ENCODE measurements around the gene TMEM91.
"Not testable (repeated sequence)": the region's sequence is repeated elsewhere in the genome, so short reads cannot be mapped to it uniquely, and the experiment has no call there.

The TMEM91 gene

GRCh38 chr19:41398598-41398997 is 22.3 kb downstream of the TMEM91 start:
- peaks cover 5% of the 10 kb centered on the region for H3K4me1 ChIP-seq (ENCODE audit: control insufficient read depth, insufficient read depth, low read length, poor library complexity, severe bottlenecking)
- no peaks in the 10 kb centered on the region for H3K9me3 ChIP-seq (ENCODE audit: control insufficient read depth, low read length)
- H3K27ac ChIP-seq (ENCODE audit: insufficient read depth, low read length, poor library complexity, severe bottlenecking) = no peak overlapping the region
- peaks cover 3% of the 10 kb centered on the region for H3K36me3 ChIP-seq (ENCODE audit: control insufficient read depth, insufficient read depth, low read length)
- H3K27me3 ChIP-seq (replicated peaks; ENCODE audit: control insufficient read depth, insufficient read depth, low read length, poor library complexity, severe bottlenecking) = no peaks in the 10 kb centered on the region
- peak overlapping the region; percentile 99 for H3K4me3 ChIP-seq (ENCODE audit: insufficient read depth, low read depth, low read length, poor library complexity, severe bottlenecking)
- DNase-seq = no peak

- no peak for DNase-seq
- H3K4me3 ChIP-seq (ENCODE audit: insufficient read depth, low read depth, low read length, poor library complexity, severe bottlenecking) = no peak overlapping the region
- no peak overlapping the region for H3K27ac ChIP-seq (ENCODE audit: insufficient read depth, low read length, poor library complexity, severe bottlenecking)
- peaks cover 5% of the 10 kb centered on the region for H3K4me1 ChIP-seq (ENCODE audit: control insufficient read depth, insufficient read depth, low read length, poor library complexity, severe bottlenecking)
- no peaks in the 10 kb centered on the region for H3K9me3 ChIP-seq (ENCODE audit: control insufficient read depth, low read length)
- peaks cover 3% of the 10 kb centered on the region for H3K36me3 ChIP-seq (ENCODE audit: control insufficient read depth, insufficient read depth, low read length)
- H3K27me3 ChIP-seq (replicated peaks; ENCODE audit: control insufficient read depth, insufficient read depth, low read length, poor library complexity, severe bottlenecking) = no peaks in the 10 kb centered on the region
Measured at GRCh38 chr19:41399091-41399490, 22.8 kb downstream of the TMEM91 start.

GRCh38 chr19:41399525-41399924 is 23.2 kb downstream of the TMEM91 start:
- H3K4me3 ChIP-seq (ENCODE audit: insufficient read depth, low read depth, low read length, poor library complexity, severe bottlenecking) = no peak overlapping the region
- H3K27ac ChIP-seq (ENCODE audit: insufficient read depth, low read length, poor library complexity, severe bottlenecking) = no peak overlapping the region
- DNase-seq = no peak
- peaks cover 5% of the 10 kb centered on the region for H3K4me1 ChIP-seq (ENCODE audit: control insufficient read depth, insufficient read depth, low read length, poor library complexity, severe bottlenecking)
- no peaks in the 10 kb centered on the region for H3K27me3 ChIP-seq (replicated peaks; ENCODE audit: control insufficient read depth, insufficient read depth, low read length, poor library complexity, severe bottlenecking)
- no peaks in the 10 kb centered on the region for H3K9me3 ChIP-seq (ENCODE audit: control insufficient read depth, low read length)
- H3K36me3 ChIP-seq (ENCODE audit: control insufficient read depth, insufficient read depth, low read length) = peaks cover 3% of the 10 kb centered on the region

GRCh38 chr19:41401483-41401882 is 25.1 kb downstream of the TMEM91 start:
- H3K36me3 ChIP-seq (ENCODE audit: control insufficient read depth, insufficient read depth, low read length) = peaks cover 3% of the 10 kb centered on the region
- H3K27me3 ChIP-seq (replicated peaks; ENCODE audit: control insufficient read depth, insufficient read depth, low read length, poor library complexity, severe bottlenecking) = no peaks in the 10 kb centered on the region
- H3K4me3 ChIP-seq (ENCODE audit: insufficient read depth, low read depth, low read length, poor library complexity, severe bottlenecking) = no peak overlapping the region
- DNase-seq = no peak
- H3K9me3 ChIP-seq (ENCODE audit: control insufficient read depth, low read length) = no peaks in the 10 kb centered on the region
- H3K4me1 ChIP-seq (ENCODE audit: control insufficient read depth, insufficient read depth, low read length, poor library complexity, severe bottlenecking) = peaks cover 1% of the 10 kb centered on the region
- H3K27ac ChIP-seq (ENCODE audit: insufficient read depth, low read length, poor library complexity, severe bottlenecking) = no peak overlapping the region

- no peaks in the 10 kb centered on the region for H3K27me3 ChIP-seq (replicated peaks; ENCODE audit: control insufficient read depth, insufficient read depth, low read length, poor library complexity, severe bottlenecking)
- peaks cover 3% of the 10 kb centered on the region for H3K36me3 ChIP-seq (ENCODE audit: control insufficient read depth, insufficient read depth, low read length)
- H3K4me3 ChIP-seq (ENCODE audit: insufficient read depth, low read depth, low read length, poor library complexity, severe bottlenecking) = no peak overlapping the region
- no peaks in the 10 kb centered on the region for H3K9me3 ChIP-seq (ENCODE audit: control insufficient read depth, low read length)
- no peak overlapping the region for H3K27ac ChIP-seq (ENCODE audit: insufficient read depth, low read length, poor library complexity, severe bottlenecking)
- no peaks in the 10 kb centered on the region for H3K4me1 ChIP-seq (ENCODE audit: control insufficient read depth, insufficient read depth, low read length, poor library complexity, severe bottlenecking)
- DNase-seq = no peak
Measured at GRCh38 chr19:41402010-41402409, 25.7 kb downstream of the TMEM91 start.

GRCh38 chr19:41403181-41403970 is 27.0 kb downstream of the TMEM91 start:
- DNase-seq = no peak
- H3K9me3 ChIP-seq (ENCODE audit: control insufficient read depth, low read length) = no peaks in the 10 kb centered on the region
- no peaks in the 10 kb centered on the region for H3K4me1 ChIP-seq (ENCODE audit: control insufficient read depth, insufficient read depth, low read length, poor library complexity, severe bottlenecking)
- H3K27ac ChIP-seq (ENCODE audit: insufficient read depth, low read length, poor library complexity, severe bottlenecking) = no peak overlapping the region
- H3K36me3 ChIP-seq (ENCODE audit: control insufficient read depth, insufficient read depth, low read length) = peaks cover 3% of the 10 kb centered on the region
- no peak overlapping the region for H3K4me3 ChIP-seq (ENCODE audit: insufficient read depth, low read depth, low read length, poor library complexity, severe bottlenecking)
- H3K27me3 ChIP-seq (replicated peaks; ENCODE audit: control insufficient read depth, insufficient read depth, low read length, poor library complexity, severe bottlenecking) = no peaks in the 10 kb centered on the region

- H3K36me3 ChIP-seq (ENCODE audit: control insufficient read depth, insufficient read depth, low read length) = peaks cover 6% of the 10 kb centered on the region
Measured at GRCh38 chr19:41405776-41406175, 29.4 kb downstream of the TMEM91 start.

GRCh38 chr19:41407271-41407670 is 30.9 kb downstream of the TMEM91 start:
- H3K27me3 ChIP-seq (replicated peaks; ENCODE audit: control insufficient read depth, insufficient read depth, low read length, poor library complexity, severe bottlenecking) = no peaks in the 10 kb centered on the region
- no peak for DNase-seq
- H3K9me3 ChIP-seq (ENCODE audit: control insufficient read depth, low read length) = no peaks in the 10 kb centered on the region
- no peaks in the 10 kb centered on the region for H3K4me1 ChIP-seq (ENCODE audit: control insufficient read depth, insufficient read depth, low read length, poor library complexity, severe bottlenecking)
- no peak overlapping the region for H3K27ac ChIP-seq (ENCODE audit: insufficient read depth, low read length, poor library complexity, severe bottlenecking)
- no peak overlapping the region for H3K4me3 ChIP-seq (ENCODE audit: insufficient read depth, low read depth, low read length, poor library complexity, severe bottlenecking)
- H3K36me3 ChIP-seq (ENCODE audit: control insufficient read depth, insufficient read depth, low read length) = peaks cover 9% of the 10 kb centered on the region

More at GRCh38 chr19:41405776-41406175, 29.4 kb downstream of the TMEM91 start:
- H3K27ac ChIP-seq (ENCODE audit: insufficient read depth, low read length, poor library complexity, severe bottlenecking) = no peak overlapping the region
- H3K27me3 ChIP-seq (replicated peaks; ENCODE audit: control insufficient read depth, insufficient read depth, low read length, poor library complexity, severe bottlenecking) = no peaks in the 10 kb centered on the region
- DNase-seq = no peak
- no peak overlapping the region for H3K4me3 ChIP-seq (ENCODE audit: insufficient read depth, low read depth, low read length, poor library complexity, severe bottlenecking)
- no peaks in the 10 kb centered on the region for H3K9me3 ChIP-seq (ENCODE audit: control insufficient read depth, low read length)
- no peaks in the 10 kb centered on the region for H3K4me1 ChIP-seq (ENCODE audit: control insufficient read depth, insufficient read depth, low read length, poor library complexity, severe bottlenecking)

GRCh38 chr19:41408256-41408655 is 31.9 kb downstream of the TMEM91 start:
- no peaks in the 10 kb centered on the region for H3K4me1 ChIP-seq (ENCODE audit: control insufficient read depth, insufficient read depth, low read length, poor library complexity, severe bottlenecking)

GRCh38 chr19:41408846-41409245 is 32.5 kb downstream of the TMEM91 start:
- peaks cover 16% of the 10 kb centered on the region for H3K36me3 ChIP-seq (ENCODE audit: control insufficient read depth, insufficient read depth, low read length)
- not testable (repeated sequence) for H3K27me3 ChIP-seq (replicated peaks; ENCODE audit: control insufficient read depth, insufficient read depth, low read length, poor library complexity, severe bottlenecking); DNase-seq; H3K4me3 ChIP-seq (ENCODE audit: insufficient read depth, low read depth, low read length, poor library complexity, severe bottlenecking); H3K9me3 ChIP-seq (ENCODE audit: control insufficient read depth, low read length); H3K4me1 ChIP-seq (ENCODE audit: control insufficient read depth, insufficient read depth, low read length, poor library complexity, severe bottlenecking); H3K27ac ChIP-seq (ENCODE audit: insufficient read depth, low read length, poor library complexity, severe bottlenecking)

More at GRCh38 chr19:41408256-41408655, 31.9 kb downstream of the TMEM91 start:
- Histone ChIP-seq H3K36me3 (ENCODE audit: control insufficient read depth, insufficient read depth, low read length) (peaks cover 10% of the 10 kb centered on the region), H3K27ac (ENCODE audit: insufficient read depth, low read length, poor library complexity, severe bottlenecking) (no peak overlapping the region), H3K27me3 (replicated peaks; ENCODE audit: control insufficient read depth, insufficient read depth, low read length, poor library complexity, severe bottlenecking) (no peaks in the 10 kb centered on the region), H3K4me3 (ENCODE audit: insufficient read depth, low read depth, low read length, poor library complexity, severe bottlenecking) (no peak overlapping the region), H3K9me3 (ENCODE audit: control insufficient read depth, low read length) (no peaks in the 10 kb centered on the region)
- no peak for DNase-seq
